Measurements from ENCODE around the gene HSPBP1.

DNA sequence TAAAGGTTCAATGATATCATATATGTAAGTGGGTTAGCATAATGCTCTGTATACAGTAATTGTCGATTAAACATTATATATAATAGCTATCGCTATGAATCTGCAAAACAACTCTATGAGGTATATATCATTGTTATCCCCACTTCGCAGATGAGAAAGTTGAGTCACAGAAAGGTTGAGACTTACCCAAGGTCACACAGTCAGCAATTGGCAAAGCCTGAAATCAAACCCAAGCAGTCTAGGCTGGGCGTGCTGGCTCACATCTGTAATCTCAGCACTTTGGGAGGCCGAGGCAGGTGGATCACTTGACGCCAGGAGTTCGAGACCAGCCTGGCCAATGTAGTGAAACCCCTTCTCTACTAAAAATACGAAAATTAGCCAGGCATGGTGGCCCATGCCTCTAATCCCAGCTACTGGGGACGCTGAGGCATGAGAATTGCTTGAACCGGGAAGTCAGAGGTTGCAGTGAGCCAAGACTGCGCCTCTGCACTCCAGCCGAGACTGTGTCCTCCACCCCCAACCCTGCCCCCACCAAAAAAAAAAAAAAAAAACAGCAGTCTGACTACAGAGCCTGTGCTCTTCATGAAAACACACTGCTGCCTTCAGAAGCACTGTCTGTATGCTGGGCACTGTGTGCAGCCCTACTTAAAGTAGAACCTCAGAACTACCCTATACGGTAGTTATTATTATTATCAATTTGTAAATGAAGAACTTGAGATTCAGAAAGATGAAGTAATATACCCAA lies 1.3 kb downstream of the HSPBP1 start:
- TF ChIP-seq HOXB6 (CRISPR knock-in tag; IDR thresholded peaks at IDR 0.05; ENCODE audit: borderline replicate concordance) (no peak), ZNF347 (CRISPR knock-in tag; IDR thresholded peaks at IDR 0.05; ENCODE audit: low read depth) (no peak), RBBP5 (IDR thresholded peaks at IDR 0.05; ENCODE audit: borderline replicate concordance, insufficient read depth, low read length, poor library complexity, severe bottlenecking) (no peak), MYNN (IDR thresholded peaks at IDR 0.05) (no peak), MYNN (CRISPR knock-in tag; IDR thresholded peaks at IDR 0.05) (no peak), ZNF3 (CRISPR knock-in tag; IDR thresholded peaks at IDR 0.05) (no peak), USF2 (CRISPR knock-in tag; IDR thresholded peaks at IDR 0.05) (no peak), ZNF146 (CRISPR knock-in tag; IDR thresholded peaks at IDR 0.05; ENCODE audit: unreplicated experiment) (no peak)
